GM23338 (cell line): ENCODE measurements around the gene MCOLN2.

Experiments used
- CTCF ChIP-seq, 2 experiments: fragments of 200-600 bp in 1 of 2; sonication (generic) in 1 of 2; conservative IDR thresholded peaks; 2 replicates each; pipeline versions ENCODE4 v1.5.1 to v1.6.1; 2016 to 2017; ENCODE audit warnings: antibody characterized with exemption in 2 of 2, low read depth in 2 of 2, mild to moderate bottlenecking in 2 of 2, moderate library complexity in 1 of 2
- EZH2 ChIP-seq: fragments of 200-600 bp; sonication (generic); IDR thresholded peaks from one replicate; pipeline ENCODE4 v1.8.0; 2017; ENCODE audit warnings: antibody characterized with exemption, mild to moderate bottlenecking, low read depth; ENCODE audit not compliant: unreplicated experiment
- JUNB ChIP-seq: IDR thresholded peaks from one replicate; pipeline ENCODE4 v1.6.1; 2016; ENCODE audit warnings: antibody characterized with exemption; ENCODE audit not compliant: unreplicated experiment
- POLR2AphosphoS5 ChIP-seq: IDR thresholded peaks from 2 replicates; pipeline ENCODE4 v1.6.1; 2016; ENCODE audit warnings: antibody characterized with exemption, low read depth
- REST ChIP-seq: IDR thresholded peaks from one replicate; pipeline ENCODE4 v1.6.1; 2018; ENCODE audit warnings: antibody characterized with exemption; ENCODE audit not compliant: unreplicated experiment

GRCh38 chr1:84963021-84963420, 33.9 kb downstream of the MCOLN2 start:
- TF ChIP-seq CTCF (conservative IDR thresholded peaks at IDR 0.05; ENCODE audit: low read depth in 2 of 2) (no peak), EZH2 (no peak), REST (no peak), POLR2AphosphoS5 (no peak), JUNB (no peak)
